ENCODE data around the gene GABBR2. TPM values are rescaled to one million over a fixed set of nuclear protein-coding genes. Genes with fewer than 3 reads are reported as not detected.

The GABBR2 gene
- total and polyA plus RNA-seq, 2 of the 8 experiments (the other 6 are each of a cell fraction or from before 2014, with no cell fraction given), result 0.50 to 1.2 TPM

- Histone ChIP-seq H3K4me1 (replicated peaks in 1 of 4; ENCODE audit: control insufficient read depth in 3 of 4, insufficient read depth in 4 of 4, low read length in 3 of 4) (peaks cover 0 to 3% (median 2%) of the 10 kb centered on the region in 4 experiments; a peak in 3 of 7 replicates), H4K20me1 (replicated peaks in 1 of 2; ENCODE audit: control insufficient read depth in 1 of 2, insufficient read depth in 2 of 2, low read length in 2 of 2) (no peaks in the 10 kb centered on the region), H3K23ac (ENCODE audit: insufficient read length) (no peak overlapping the region), H4K8ac (ENCODE audit: extremely low read depth, insufficient read depth, low read length) (no peak overlapping the region), H3K9me3 (ENCODE audit: insufficient read depth in 2 of 2, low read depth in 1 of 2, low read length in 1 of 2) (no peaks in the 10 kb centered on the region), H2AFZ (ENCODE audit: low read length) (no peak overlapping the region), H2BK12ac (ENCODE audit: low read depth, low read length) (no peak overlapping the region), H3K14ac (ENCODE audit: insufficient read length) (no peak overlapping the region), H2BK120ac (replicated peaks; ENCODE audit: low read depth, low read length) (no peak overlapping the region), H3K9ac (replicated peaks in 1 of 4; ENCODE audit: extremely low read depth in 1 of 4, low read depth in 3 of 4, low read length in 3 of 4) (no peak overlapping the region), H3K27ac (ENCODE audit: low read depth, low read length) (no peak overlapping the region), H3K56ac (replicated peaks; ENCODE audit: insufficient read length, low read depth, low read length) (no peak overlapping the region), H3K4ac (replicated peaks; ENCODE audit: insufficient read length, low read depth, low read length) (no peak overlapping the region), H3K27me3 (replicated peaks in 1 of 4; ENCODE audit: control insufficient read depth in 3 of 4, extremely low read depth in 1 of 4, insufficient read depth in 3 of 4, low read length in 3 of 4) (no peaks in the 10 kb centered on the region), H2BK15ac (ENCODE audit: low read length) (no peak overlapping the region), H3K18ac (ENCODE audit: extremely low read depth, low read length) (no peak overlapping the region), H2AK5ac (ENCODE audit: low read depth, low read length) (no peak overlapping the region), H2BK5ac (ENCODE audit: low read depth, low read length) (no peak overlapping the region), H4K5ac (ENCODE audit: insufficient read length, low read depth, low read length) (no peak overlapping the region), H4K91ac (replicated peaks; ENCODE audit: insufficient read length, low read length) (no peak overlapping the region), H3K23me2 (ENCODE audit: low read depth, low read length) (no peaks in the 10 kb centered on the region), H3K4me2 (ENCODE audit: insufficient read depth in 1 of 2, low read depth in 2 of 2, low read length in 2 of 2) (no peak overlapping the region), H3K4me3 (ENCODE audit: extremely low read depth in 1 of 4, insufficient read depth in 2 of 4, low read depth in 3 of 4, low read length in 4 of 4) (no peak overlapping the region), H3K79me2 (ENCODE audit: control insufficient read depth in 1 of 2, insufficient read depth in 2 of 2, low read length in 2 of 2) (no peaks in the 10 kb centered on the region), H3K79me1 (ENCODE audit: low read depth, low read length) (no peaks in the 10 kb centered on the region), H3K36me3 (ENCODE audit: control insufficient read depth in 2 of 4, insufficient read depth in 4 of 4, low read length in 3 of 4) (no peaks in the 10 kb centered on the region; a peak in 1 of 8 replicates), H2BK20ac (ENCODE audit: low read length) (no peak overlapping the region)
- ChIA-PET CTCF (ENCODE audit: partially characterized antibody) (interaction anchor here (1.1 to 3.4 kb wide), 15 partner anchors 8 to 53 kb away, joined by 3 to 18 read pairs (median 6); partner anchors contain the start of gene TBC1D2), POLR2A (ENCODE audit: partially characterized antibody) (interaction anchor here (0.6 to 1.4 kb wide), 3 partner anchors 9 to 13 kb away, joined by 3 to 6 read pairs (median 4); partner anchors contain the start of gene TBC1D2)
- 92% methylated on average over 3 of the region's 3 CpGs; no CpG with 5 or more reads in 1 of the 2 experiments for WGBS, 2 experiments (ENCODE audit: extremely low coverage in 1 of 2, insufficient coverage in 1 of 2, insufficient read length in 1 of 2, insufficient replicate concordance in 2 of 2, low coverage in 1 of 2, low lambda C conversion rate in 2 of 2, missing lambda C conversion rate in 1 of 2)
- no peak for TF ChIP-seq JUN (IDR thresholded peaks at IDR 0.05; ENCODE audit: low read depth, low read length)
- TF ChIP-seq ATF2 (IDR thresholded peaks at IDR 0.05; ENCODE audit: low read length), result no peak
- no peak for DNase-seq (ENCODE audit: low read depth in 1 of 2, low spot score in 2 of 2)
- FAIRE-seq, result no peak
Measured at GRCh38 chr9:98242426-98242825, 466.3 kb downstream of the GABBR2 start.

Data from H1 (cell line).